Limb (tissue), 2 donors: ENCODE data around the gene PTPN14.
"Not testable (repeated sequence)": the region's sequence is repeated elsewhere in the genome, so short reads cannot be mapped to it uniquely, and the experiment has no call there.

ENCODE experiments used
- DNase-seq, 2 donors: peaks; one replicate each; pipeline ENCODE4 v3.0.0-alpha.2; 2016; ENCODE audit errors: extremely low spot score in 2 of 2

Gene PTPN14

GRCh38 chr1:214541693-214542092, 9.7 kb downstream of the PTPN14 start:
- DNase-seq: no peak

GRCh38 chr1:214541206-214541605, 10.2 kb downstream of the PTPN14 start:
- no peak for DNase-seq

DNA sequence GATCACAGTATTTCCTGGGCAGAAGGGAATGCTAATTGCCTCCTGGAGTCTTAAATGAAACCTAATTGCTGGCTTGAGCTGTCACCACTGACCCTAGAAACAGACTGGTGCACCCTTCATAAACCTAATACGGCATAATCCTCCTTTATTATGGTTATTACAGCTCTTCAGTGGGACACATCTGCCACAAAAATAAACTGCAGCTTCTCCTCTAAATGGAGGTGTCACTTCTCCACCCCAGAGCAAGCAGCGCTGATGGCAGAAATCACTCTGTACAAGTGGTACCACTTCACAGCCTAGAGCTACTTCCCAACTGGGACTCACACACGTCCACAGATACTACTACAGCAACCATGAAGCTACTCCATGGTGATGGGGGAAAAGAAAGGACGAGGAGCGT, 11.1 kb downstream of the PTPN14 start:
- no peak for DNase-seq

DNA sequence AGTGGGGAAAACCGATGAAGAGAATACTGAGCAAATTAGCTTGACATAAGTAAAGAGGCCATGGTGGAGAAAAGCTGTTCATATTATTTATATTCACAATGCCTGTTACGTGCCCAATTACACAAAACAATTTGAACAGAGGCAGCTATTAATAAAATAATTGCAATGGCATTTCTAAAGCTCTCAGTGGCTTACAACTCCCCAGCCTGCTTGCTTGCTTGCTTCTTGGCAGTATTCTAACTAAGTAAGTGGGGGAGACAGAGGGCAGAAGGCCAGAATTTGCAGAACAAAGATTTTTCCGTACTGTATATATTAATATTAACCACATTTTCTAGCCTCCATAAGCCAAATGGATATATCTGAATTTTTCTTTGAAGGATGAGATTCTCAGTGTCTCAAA, 12.9 kb downstream of the PTPN14 start:
- no peak for DNase-seq

DNA sequence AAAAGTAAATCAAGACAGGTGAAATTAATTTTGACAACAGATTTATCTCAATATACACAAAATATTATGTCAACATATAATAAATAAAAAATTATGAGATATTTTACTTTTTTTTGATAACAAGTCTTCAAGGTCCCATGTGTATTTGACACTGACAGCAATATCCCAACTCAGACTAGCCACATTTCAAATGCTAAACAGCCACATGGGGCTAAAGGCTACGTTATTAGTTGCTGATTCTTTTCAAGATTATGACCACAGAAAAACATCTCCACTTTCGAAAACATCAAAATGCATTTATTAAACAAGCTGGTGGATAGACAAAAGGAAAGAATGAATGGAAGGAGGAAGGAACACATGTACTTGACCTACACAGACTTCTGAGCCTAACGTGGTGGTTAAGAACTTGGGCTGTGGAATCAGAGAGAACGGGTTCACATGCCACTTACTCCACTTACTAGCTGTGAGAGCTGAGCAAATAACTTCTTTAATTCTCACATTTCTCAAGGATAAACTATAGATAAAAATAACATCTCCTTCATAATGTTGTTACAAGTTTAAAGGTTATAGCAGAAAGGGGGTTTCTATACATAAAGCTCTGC, 13.4 kb downstream of the PTPN14 start:
- no peak for DNase-seq

DNA sequence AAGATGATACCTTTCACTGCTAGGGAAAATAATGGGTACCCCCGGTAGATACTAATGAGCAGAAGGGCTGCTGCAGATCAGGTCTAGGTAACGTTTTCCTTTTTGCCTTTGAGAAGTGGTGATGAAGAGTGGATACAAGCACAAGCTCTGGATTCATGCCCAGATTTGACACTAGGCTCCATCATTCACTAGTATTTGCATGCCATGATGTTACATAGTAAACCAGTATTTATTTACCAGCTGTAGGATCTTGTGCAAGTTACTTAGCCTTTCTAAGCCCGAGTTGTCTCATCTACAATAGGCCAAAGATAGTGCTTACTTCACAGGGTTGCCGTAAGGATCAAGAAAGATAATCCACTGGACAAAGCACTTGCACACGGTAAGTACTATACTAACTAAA, 14.2 kb downstream of the PTPN14 start:
- no peak for DNase-seq

DNA sequence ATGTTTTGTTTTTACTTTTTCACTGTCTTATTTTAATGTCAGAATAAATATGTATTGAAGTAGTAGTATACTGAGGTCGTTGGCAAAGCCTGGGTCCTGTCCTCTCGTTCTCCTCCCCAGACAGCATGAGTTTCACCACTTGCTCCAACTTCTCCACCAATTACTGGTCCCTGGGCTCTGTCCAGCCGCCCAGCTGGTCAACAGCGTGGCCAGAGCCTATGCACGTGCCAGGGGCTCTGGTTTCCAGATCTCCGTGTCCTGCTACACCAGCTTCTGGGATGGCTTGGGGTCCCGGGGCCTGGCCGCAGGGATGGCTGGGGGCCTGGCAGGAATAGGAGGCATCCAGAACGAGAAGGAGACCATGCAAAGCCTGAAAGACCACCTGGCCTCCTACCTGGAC, 19.3 kb downstream of the PTPN14 start:
- no peak for DNase-seq

DNA sequence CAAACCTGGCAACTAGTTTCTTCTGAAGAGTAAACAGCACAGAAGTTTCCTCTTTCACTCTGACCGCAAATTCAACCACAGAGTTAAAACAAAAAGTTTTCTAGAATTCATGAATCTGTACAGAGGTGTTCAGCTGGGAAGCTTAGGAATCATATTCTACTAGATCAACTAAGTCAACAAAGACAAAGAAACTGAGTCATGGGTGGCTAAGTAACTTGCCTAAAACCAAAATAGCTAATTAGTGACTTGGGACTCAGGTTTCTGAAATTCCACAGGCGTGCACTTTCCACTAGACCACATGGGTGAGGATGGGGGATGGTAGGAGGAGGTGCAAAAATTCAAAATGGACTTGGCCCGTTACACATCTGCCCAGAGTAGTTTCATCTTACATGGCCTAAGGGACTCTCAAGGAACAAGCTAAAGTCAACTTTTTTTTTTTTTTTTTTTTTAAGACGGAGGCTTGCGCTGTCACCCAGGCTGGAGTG, 25.8 kb downstream of the PTPN14 start:
- no peak for DNase-seq

DNA sequence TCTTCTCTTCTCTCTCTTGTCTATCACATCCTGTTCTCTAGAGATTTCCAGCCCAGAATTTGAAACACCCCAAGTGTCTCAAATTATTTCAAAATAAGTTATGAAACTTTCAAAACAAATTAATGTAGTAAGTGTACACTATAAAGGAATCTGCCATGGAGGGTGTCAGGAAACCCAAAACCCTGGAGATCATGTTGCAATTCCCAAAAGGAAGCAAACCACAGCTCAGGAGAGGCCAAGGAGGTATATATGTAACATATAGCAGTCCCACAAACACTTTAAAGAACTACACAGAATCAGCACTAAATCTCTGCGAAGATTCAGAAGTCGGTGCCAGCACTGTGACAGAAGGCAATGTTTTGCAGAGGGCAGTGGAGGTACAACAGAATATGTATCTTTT, 26.6 kb downstream of the PTPN14 start:
- DNase-seq: no peak

GRCh38 chr1:214523124-214523824, 28.1 kb downstream of the PTPN14 start:
- DNase-seq: no peak

DNA sequence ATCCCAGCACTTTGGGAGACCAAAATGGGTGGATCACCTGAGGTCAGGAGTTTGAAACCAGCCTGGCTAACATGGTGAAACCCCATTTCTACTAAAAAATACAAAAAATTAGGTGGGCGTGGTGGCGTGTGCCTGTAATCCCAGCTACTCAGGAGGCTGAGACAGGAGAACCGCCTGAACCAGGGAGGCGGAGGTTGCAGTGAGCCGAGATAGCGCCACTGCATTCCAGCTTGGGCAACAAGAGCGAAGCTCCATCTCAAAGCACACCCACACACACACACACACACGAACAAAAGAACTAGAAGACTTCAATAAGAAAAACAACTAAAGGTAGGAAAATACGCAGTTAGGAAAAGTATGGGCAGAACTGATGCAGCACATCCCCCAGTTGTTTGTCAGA, 29.9 kb downstream of the PTPN14 start:
- not testable (repeated sequence) for DNase-seq

- no peak for DNase-seq
Measured at GRCh38 chr1:214520544-214521165, 30.7 kb downstream of the PTPN14 start.

DNA sequence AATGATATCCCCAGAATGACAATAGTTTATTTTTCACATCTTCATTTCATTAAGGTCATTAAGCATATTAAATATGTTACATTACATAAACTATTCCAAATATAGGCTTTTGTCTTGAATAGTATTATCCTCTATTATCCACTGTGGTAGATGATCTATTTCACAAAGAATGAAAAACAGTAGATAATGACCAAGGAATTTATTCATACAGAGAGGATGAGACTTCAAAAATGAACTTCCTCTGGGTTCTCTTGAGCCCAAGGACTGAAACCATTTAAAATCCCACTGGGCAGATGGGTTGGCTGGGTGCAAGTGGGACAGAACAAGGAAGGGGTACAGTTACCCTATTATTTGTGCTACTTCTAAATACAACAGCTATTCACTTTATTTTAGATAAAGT, 33.0 kb downstream of the PTPN14 start:
- DNase-seq: no peak

- DNase-seq: no peak
Measured at GRCh38 chr1:214516434-214517326, 34.7 kb downstream of the PTPN14 start.

DNA sequence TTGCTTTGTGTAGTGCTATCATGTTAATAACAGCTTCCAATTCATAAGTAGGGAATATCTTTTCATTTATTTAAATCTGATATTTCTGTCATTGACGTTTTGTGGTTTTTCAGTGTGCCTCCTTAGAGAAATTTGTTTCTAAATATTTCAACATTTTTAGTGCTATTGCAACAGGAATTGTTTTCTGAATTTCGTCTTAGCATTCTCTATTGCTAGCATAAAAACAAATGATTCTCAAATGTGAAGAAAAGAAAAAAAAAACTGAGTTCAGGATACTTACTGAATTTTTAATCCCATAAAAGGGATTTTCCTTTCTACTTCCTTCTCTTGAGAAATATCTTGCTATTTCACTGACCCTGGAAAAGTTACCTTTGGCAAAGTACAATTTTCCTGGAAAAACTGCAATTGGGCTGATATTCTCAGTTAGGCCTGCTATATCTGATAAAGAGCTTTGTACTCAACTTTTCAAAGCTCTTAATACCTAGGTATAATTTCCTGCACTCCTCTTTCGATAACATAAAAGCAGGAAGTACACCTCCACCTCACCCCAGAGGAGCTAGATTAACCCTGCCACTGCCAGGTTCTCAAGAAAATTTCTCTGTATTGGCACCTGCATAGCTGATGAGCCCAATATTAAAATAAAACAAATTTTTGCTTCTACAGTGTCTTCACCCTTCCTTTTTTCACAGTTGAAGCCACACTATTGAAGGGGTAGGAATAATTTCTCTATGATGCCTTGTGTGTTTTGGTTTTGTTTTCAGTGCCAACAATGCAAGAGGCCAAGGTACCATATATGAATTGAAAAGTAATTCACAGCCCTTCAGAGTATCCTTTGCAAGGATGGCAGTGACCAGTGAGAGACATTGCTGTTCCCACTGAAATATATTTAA, 35.6 kb downstream of the PTPN14 start:
- DNase-seq: no peak

DNA sequence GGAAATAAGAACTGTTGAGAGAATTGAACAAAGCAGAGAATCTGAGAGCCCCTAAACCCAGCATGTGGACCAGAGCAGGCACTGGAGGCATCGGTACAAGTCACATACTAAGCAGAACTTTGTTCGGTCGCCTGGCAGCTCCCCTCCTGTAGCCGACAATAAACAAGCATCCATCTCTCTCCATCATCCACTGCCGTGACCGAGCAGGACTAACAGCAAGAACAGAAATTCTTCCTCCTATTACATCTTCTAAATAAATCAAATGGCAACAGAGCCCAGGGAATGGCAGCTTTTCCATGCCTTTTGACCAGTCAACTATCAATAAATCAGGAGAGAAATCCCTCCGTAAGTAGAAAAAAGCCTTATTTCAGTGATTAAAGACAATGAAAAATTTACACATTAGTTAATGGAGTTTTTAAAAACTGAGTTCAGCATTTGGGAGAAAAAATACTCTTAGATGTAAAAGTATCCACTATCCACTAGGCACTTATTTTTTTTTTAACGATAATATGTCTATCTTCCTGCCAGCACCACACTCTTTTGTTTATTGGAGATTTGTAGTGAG, 36.5 kb downstream of the PTPN14 start:
- no peak for DNase-seq

DNA sequence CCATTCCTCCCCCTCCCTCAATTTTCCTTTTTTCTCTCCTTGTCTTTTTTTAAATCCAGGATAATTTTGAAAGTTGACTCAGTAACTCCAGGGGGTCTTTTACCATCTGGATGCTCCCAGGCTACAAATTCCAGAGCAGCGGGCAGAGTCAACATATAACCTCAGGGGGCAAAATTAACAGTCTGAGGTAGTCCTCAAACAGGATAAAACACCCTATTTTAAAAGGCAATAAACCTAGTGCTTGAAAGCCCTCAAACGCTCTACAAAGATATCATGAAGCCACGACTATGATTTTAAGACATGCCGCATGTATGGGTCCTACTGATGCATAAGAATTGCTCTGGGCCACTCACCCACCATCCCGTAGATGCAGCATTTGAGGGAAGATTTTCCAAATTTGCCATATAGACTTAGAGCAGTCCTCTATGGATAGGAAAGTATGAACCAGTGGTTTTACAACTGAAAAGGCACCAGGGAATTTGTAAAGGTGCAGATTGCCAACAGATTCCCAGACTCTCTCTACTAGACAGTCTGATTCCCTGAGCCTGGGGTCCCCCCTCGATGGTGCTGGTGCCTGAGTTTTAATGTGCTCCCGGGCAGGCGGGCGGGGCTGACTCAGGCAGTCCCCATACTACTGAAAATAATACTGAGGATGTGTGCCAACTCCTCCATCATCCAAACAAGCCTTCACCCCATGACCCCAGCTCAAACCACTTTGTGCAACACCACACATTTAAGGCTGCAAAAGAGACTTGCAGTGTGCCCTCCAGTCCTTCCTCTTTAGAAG, 37.2 kb downstream of the PTPN14 start:
- no peak for DNase-seq

DNA sequence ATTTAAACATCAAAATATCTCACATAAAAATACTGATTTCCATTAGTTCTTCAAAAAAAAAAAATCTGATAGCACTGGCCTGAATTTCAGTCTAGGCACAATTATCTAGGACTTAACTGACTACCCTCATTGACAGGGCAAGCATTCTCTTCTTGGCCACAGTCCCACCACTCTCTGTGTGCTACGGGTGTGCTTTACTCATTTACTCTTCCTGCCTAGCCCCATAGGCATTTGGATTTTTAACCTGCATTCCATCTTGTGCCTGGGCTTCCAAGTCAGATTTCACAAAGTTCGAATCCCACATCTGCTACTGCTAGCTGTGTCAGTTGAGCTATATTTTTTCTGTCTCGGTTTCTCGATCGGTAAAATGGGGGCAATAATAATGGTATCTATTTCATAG, 38.0 kb downstream of the PTPN14 start:
- DNase-seq: no peak

- DNase-seq: no peak
Measured at GRCh38 chr1:214511639-214511998, 39.8 kb downstream of the PTPN14 start.
